HG03097 (cell line): ENCODE measurements around the gene SLC24A3.

Experiments
- ATAC-seq: cut with Tn5 transposase; IDR thresholded peaks from one replicate; pipeline ENCODE4 v1.9.1; 2021; ENCODE audit not compliant: unreplicated experiment, low FRiP score

SLC24A3 gene

DNA sequence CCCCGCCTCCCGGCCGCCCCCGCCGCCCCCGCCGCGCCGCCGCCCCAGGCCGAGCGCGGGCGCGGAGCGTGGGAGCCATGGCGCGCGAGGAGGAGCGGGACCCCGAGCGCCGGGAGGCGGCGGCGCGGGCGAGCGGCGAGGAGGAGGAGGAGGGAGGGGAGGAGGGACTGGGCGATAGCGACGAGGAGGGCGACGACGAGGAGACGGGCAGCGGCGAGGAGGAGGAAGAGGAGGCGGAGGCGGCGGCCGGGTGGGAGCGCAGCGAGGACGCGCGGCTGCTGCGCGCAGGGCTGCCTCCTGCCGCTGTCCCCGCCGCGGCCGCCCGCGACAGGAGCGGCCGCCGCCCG, at the start of gene SLC24A3:
Gene SLC24A3, plus strand, starts transcription at position 174 of the 347 bp plus-strand sequence.
- no peak for ATAC-seq

DNA sequence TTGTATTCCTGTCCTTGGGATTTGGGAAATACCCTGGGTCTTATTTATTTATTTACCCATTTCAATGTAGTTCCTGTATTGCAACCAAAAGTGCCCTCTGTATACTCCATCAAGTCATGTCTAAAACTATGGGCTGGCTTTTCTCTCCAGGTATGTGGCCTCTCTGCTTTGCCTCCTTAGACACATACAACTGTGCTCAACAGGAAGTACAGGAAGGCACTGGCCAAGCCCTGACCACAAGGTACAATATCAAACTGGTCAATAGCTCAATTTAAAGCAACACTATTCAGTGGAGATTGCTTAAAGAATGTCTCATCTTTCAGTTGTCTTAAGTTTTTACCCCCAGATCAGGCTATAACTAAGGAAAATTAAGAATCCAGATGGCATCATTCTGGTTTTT, 42.3 kb upstream of the SLC24A3 start:
- ATAC-seq = no peak

DNA sequence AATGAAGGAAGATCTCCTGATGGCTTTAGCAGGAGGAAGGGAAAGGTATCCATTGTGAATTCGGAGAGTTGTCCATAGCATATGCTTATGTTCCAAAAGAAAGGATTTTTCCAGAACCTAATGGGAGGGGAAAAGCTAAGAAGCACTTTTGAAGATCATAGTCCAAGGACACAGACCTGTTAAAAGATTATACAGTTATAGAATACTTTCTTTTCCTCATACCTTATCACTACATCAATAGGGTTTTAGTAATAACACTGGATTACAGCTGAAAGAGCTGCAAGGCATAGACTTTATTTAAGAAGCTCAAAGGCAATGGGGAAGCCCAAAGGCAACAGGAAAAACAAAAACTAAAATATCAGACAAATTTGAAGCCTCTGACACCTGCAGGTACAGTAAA, 39.8 kb upstream of the SLC24A3 start:
- ATAC-seq = no peak

DNA sequence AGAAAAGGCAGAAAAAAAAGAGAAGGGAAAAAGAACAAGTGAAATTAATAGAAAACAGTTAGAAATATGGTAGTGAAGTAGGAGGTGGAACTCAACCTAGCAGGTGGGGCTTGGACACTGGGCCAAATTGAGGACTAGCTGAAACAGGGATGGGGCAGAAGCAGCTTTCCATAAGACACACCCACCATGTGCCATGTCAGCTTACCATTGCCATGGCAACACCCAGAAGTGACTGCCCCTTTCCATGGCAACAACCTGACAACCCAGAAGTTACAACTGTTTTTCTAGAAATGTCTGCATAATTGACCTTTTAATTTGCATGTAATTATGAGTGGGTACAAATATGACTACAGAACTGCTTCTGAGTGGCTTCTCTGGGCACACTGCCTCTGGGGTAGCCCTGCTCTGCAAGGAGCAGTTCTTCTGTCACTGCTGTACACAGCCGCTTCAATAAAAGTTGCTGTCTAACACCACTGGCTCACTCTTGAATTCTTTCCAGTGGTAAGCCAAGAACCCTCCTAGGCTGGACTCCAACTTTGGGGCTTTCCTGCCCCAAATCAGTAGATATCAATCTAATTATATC, 35.9 kb upstream of the SLC24A3 start:
- no peak for ATAC-seq

DNA sequence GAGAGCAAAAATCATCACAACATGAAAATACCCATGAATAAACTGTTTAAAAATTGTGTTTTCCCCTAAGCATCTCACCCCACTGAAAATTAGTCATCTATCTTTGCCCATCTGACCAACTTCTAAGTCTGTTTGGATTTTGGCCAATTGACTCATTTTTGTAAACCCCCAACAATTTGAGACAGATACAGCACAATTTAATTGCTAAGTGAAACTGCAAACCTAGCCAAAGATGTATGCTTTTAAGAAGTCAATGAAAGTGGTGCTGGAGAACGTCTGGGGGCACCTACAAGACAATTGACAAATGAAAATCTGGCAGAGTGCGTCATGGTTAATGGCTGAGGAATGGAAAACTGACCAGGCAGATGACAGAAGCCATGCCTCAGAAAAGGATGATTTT, 30.9 kb upstream of the SLC24A3 start:
- no peak for ATAC-seq

DNA sequence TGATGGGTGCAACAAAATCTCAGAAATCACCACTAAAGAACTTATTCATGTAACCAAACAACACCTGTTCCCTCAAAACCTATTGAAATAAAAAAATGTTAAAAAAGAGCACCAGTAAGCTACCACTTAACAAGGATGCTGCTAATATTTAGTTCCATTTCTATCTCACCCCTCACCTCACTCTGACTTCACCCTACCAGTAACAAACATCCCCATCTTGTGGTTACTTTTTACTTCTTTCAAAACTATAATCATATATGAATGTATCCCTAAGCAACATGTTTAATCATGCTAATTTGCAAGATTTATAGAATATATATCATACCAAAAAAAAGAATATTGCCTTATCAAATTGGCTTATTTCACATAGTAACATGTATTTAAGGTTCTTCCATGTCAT, 27.4 kb upstream of the SLC24A3 start:
- no peak for ATAC-seq

DNA sequence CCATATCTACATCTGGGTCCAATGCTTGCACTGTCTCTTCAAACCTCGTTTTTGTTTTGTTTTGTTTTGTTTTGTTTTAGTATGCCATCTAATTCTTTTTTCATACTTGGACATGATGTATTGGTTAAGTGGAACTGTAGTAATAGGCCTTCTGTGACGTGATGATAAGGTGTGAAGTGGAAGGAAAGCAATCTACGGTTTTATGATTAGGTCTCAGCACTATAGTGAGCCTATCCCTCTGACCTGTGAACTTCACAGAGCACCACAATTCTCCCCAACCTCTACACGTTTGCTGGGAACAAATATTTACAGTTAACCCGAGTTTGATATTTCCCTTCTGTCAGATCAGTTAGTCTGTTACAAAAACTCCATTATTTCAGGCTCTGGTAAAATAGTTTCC, 19.1 kb upstream of the SLC24A3 start:
- no peak for ATAC-seq

DNA sequence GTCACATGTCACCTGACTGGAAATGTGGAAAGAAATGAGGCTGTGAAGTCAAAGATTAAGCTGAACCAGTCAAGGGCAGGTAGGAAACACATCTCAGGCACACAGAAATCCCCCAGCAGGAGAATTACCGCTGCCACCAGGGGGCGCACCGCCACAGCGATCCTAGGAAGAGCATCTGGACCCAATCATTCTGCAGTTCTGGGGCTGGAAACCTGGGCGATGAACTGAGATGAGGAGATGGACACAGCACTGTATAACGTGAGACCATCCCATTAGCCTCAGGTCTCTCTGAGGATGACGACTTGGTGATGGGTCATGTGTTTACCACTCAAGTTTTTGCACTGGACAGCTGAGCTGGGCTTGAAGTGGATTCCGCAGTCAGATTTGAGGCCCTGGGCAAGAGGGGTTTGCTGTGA, 6.5 kb upstream of the SLC24A3 start:
- ATAC-seq = no peak

DNA sequence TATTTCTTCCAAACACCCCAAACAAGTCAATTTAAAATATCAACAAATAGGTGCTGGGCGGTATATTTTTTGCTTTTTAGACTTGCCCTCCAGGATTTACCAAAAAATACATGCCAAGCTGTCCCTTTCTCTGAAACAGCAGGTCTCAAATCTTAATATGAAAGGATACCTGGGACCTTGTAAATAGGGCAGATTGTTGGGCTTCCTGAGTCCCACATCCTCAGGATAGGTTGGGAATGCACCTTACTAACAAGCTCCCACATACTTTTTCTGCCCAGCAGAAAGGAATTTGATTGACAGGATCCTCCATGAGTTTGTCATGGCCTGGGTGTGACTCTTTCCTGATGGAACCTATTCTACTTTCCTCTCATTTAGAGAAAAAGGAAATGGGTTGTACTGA, 4.9 kb upstream of the SLC24A3 start:
- no peak for ATAC-seq

DNA sequence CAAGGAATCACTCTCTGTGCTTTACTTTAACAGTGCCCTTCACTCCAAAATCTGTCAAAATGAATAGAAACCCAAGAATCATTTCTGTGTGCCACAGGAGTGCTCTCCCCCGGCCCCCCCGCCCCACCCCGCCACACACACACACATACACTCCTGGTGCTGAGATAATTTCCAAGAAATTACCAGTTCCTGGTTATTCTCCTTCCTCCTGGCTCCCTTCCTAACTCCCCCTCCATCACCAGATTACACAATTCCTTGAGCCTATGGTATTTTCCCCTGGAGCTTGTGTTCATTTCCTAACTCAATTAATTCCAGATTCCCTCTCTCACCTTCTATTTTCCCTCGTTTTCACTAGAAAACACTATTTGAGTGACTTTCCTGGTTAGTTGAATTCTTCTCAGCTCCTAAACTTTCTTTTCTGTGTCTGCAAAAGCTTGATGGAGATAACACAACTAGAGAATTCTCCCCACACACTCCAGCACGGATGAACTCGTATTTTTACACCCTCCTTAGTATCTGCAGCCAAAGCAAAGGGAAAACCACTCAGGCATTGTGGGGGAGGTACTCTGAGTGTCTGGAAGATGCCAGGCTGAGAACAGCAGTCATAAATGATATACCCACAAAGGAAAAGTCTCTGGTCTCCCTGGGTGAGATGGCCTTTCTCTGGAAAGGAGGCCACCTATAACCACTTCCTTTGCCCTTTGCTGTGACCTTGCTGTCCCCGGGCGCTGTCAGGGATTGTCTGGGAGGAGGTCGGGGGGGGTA, 1.9 kb upstream of the SLC24A3 start:
- ATAC-seq = no peak

DNA sequence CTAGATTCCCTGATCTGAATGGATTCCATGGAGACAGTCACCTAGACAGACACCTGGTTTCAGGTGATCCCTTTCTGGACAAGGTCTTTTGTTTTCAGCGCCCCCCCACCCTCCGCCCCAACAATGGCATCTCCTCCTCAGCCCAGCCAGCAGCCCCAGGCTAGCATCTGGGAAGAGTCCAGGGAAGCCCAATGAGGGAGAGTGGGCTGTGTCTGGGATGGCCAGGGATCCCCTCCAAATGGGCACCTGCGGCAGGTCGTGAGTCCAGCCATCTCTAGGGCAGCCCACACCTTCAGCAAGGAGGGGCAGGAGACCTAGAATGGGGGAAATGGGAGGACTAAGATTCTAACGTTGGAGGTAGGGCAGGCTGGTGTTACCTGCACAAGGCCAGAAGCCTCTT, 1.2 kb upstream of the SLC24A3 start:
- no peak for ATAC-seq

DNA sequence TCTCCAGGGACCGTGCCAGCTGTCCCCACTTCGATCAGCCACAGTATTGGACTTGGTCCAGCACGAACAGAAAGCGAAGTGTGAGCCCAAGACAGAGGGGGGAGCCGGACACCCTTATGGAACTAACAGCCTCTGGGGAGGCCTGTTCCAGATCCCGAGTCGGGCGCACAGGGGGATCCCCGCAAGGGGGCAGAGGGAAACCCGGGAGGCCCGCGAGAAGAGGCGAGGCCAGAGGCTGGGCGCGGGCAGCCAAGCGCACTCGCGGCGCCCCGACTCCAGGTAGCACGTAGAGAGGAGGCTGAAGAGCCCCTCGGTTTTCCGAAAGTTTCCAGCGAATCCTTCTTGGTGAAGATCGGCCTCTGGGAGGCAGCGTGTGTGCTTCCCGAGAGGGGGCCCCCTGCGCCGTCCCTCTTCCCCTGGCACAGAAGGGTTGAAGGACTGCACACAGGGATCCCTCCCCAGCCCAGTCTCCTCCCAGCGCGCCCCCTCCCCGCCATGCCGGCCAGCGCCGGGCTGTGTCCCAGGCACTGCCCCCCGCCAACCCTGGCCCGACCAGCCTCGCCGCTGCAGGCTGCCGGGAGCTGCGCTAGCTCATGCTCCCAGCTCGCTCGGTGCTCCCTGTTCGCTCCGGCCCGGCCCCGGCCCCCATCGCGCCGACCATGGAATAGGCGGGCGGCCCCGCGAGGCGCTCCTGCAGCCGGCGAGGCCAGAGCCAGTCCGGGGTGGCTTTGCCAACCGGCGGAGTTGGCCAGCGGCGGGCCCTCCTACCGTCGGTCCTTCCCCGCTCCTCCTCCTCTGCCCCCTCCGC, 577 bp upstream of the SLC24A3 start:
- no peak for ATAC-seq

DNA sequence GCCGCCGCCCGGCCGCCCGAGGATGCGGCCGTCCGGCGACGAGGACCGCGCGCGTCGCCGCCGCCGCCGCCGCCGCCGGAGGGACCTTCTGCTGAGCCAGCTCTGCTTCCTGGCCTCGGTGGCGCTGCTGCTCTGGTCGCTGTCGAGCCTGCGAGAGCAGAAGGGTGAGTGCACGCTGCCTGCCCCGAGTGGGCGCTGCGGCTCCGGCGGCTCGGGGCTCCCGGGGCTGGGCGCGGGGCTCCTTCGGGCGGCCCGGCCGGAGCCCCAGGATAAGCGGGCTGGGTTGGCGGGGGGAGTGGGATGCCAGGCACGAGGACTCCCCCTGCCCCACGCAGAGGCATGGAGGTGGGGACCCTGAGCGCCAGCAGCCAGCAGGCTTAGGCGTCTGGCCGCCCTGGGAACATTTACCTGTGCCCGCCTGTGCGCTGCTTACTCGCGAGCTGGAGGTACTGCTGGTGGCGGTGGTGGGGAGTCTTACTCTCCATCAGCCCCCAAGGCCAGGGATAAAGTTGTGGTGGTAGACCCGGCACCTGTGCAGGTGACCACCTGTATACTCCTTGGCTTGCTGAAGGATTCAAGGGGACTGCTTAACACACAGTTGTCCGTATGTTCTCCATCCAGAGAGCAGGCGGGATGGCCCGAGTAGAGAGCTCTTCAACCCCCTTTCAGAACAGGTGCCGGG, 520 bp downstream of the SLC24A3 start:
- ATAC-seq = no peak

DNA sequence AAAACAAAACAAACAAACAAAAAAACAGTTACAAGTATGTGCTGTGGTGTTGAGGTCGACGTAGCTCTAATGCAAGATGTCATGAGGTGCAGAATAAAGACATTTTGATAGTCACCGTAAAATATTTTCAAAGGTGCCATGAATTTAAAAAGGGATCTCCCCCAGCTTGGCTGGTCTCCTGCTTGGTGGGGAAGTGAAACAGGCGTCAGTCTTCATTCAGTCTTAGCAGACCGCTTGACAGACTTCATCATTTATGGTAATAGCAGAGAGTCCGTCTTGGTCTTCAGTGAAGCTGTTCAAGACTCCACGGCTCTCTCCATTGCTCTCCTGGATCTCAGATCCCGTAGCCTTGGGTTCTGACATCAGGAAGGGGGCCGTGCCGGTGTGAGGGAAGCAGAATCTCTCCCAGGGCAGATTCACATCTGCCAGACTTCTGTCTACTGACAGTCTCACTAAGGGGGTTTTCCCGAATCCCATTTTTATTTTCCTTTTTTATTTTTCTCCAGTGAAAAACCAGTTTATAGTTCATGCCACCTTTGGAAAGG, 1.6 kb downstream of the SLC24A3 start:
- no peak for ATAC-seq

DNA sequence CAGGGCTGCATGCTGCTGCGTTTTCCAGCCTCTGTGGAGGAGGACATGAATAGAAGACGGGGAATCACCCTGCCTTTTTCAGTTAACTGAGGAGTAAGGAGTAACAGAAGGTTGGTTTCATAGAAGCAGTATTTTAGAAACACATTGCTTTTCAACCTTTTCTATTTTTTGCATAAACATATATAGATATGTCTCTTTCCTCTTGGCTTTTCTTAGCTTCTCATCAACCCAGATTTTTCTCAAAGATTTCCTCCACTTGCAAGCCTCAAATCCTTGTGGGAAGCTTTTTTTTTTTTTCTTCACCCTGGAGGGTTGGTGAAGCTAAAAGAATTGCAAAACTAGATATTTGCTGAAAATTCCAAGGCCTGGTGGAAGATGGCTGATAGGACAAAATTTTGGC, 6.0 kb downstream of the SLC24A3 start:
- ATAC-seq = no peak

DNA sequence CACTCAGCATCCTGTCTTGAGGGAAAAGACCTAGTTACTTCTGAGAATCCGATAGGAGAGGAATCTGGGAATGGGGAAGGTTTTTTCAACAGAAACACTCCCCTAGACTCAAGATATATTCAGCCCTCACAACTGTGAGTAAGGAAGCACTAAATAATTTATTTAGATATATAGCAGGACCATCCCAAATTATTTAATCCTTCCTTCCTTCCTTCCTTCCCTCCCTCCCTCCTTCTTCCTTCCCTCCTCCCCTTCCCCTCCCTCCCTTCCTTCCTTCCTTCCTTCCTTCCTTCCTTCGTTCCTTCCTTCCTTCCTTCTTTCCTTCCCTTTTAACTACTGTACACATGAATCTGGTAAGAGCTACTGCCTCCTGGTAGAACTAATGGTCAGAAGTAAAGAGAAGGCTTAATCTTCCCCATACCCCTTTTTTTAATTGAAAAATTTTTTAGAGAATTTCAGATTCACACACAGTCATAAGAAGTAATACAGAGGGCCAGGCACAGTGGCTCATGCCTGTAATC, 10.1 kb downstream of the SLC24A3 start:
- no peak for ATAC-seq

DNA sequence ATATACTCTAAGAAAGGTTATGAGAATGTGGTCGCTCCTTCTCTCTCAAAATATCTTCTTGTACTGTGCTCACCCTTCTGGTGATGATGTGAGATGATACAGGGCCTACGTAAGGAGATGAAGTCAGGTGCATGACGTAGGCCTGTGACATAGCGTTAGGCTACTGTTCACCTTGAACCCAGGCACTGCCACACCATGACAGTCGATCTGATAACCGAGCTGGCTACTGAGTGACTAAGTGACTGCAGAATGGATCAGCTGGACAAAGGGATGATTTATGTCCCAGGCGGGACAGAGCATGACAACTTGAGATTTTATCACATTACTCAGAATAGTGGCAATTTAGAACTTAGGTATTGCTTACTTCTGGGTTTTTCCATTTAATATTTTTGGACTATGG, 11.2 kb downstream of the SLC24A3 start:
- ATAC-seq = no peak

DNA sequence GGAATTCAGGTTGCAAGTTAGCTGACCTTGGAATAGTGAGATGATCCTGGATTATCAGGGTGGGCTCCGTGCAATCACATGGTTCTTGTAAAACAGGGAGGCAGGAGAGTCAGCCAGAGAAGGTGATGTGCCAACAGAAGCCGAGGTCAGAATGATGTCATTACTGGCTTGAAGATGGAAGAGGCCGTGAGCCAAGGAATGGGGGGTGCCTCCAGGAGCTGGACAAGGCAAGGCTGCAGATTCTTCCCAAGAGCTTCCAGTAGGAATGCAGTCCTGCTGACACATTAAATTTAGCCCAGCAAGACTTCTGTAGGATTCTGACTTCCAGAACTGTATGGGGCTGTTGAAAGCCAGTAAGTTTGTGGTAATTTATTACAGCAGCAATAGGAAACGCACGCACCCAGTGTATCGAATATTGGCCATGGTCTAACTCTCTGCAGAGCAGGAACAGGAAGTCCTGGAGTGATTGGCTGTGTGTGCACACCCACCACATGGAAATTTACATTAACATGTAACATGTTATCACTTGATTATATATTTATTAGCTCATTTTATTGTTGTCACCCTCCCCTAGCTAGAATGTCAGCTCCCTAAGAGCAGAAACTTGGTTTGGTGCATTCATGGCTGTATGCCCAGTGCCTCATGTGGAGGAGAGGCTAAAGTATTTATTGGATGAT, 19.1 kb downstream of the SLC24A3 start:
- ATAC-seq = no peak

DNA sequence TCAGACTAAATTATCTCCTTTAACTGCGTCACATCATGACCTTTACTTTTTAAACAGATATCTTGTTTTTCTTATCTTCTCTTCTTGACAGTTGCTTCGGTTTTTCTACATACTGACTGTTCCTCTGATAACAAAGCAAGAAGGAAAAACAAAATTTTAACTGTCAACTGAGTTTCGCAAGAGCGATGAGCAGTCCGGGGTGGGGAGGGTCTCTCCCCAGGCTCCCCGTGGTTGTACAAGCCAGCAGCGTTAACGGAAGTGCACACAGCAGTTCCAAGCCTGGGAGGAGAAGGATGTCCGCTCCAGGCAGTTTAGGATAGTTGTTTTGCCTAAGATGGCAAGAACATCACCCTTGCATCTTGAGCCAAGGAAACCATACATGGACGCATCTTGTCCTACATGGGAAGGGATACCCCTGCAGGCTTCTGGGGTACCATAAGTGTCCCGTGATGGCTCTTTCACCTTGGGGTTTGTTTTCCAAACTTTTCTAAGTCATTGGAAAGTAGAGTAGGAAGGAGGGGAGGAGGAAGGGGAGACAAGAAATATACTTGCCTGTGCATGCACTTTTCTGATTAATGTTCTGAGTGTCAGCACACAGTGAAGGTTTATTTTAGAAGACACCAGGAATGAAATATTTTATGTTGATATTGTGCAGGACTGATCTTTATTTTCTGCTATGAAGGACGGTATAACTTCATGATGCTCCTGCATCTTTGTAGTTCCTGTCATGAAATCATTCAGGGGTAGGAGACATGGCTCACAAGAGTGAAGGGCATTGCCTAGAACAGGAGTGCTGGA, 20.8 kb downstream of the SLC24A3 start:
- ATAC-seq = no peak
